Heart left ventricle (tissue), 13 donors: ENCODE data around the gene PRDM11.
A peak's percentile ranks its signal among the peaks of the same experiment; 100 is the strongest.

Experiments used
- CTCF ChIP-seq, 12 donors: fragments of 200-600 bp; sonication (generic) in 4 of 12; IDR thresholded peaks; one replicate each; pipeline versions ENCODE4 v1.5.0 to v1.8.0; 2018 to 2022; ENCODE audit warnings: antibody characterized with exemption in 12 of 12, mild to moderate bottlenecking in 5 of 12
- POLR2A ChIP-seq, 2 donors: fragments of 450-650 bp; IDR thresholded peaks; one replicate each; pipeline ENCODE4 v1.6.1; 2017; ENCODE audit warnings: antibody characterized with exemption in 2 of 2, mild to moderate bottlenecking in 2 of 2, moderate library complexity in 2 of 2
- donor health status: ischemic (EF 13 %, LVEDD 7.1; RV severe dilation, severe dysfunction).
- donor health status: DM: no; HTN: yes; CAD: no.
- donor health status: DM: no; HTN: no; CAD: no.
- donor health status: ischemic (EF 25% LVEDD 6.9; RV normal size, moderate dysfunction).
- donor health status: ischemic (EF 25% LVEDD 5.7; RV mildly dilated, moderate dysfunction).
- donor health status: ischemic (EF 35%, LVEDD 5.7; RV mildly dilated, moderate dysfunction).
- donor health status: nonischemic (EF 11% LVEDD 7.7; RV severe dilation, severe dysfunction).
- donor health status: DM: yes; HTN: yes; CAD: no.
- donor health status: PGD.
- donor health status: ischemic (EF 29% LVEDD 5.4; RV normal size, mild dysfunction).
- donor health status: nonischemic (EF 23%, LVEDD 6.1; RV moderate dilation, normal function).

- TF ChIP-seq CTCF (IDR thresholded peaks at IDR 0.05) (peak in 4 of 12 donors; percentile 17 to 38 (median 24)), POLR2A (IDR thresholded peaks at IDR 0.05) (peak; percentile 65 to 95)
These were observed 734 bp downstream of the PRDM11 start for GRCh38 chr11:45147017-45147728.
